OCI-LY1 (cell line): ENCODE data around the gene PIEZO1.

ENCODE experiments used
- CTCF ChIP-seq: fragments of 200-600 bp; sonication (generic), shearing (Covaris generic); IDR thresholded peaks from 2 replicates; pipeline ENCODE4 v1.5.1; 2017; ENCODE audit warnings: mild to moderate bottlenecking, antibody characterized with exemption, low read length, moderate library complexity, mixed read lengths
- EZH2 ChIP-seq: fragments of 200-600 bp; sonication (generic), shearing (Covaris generic); IDR thresholded peaks from 2 replicates; pipeline ENCODE4 v1.8.0; 2017; ENCODE audit warnings: borderline replicate concordance, mixed run types, mild to moderate bottlenecking, antibody characterized with exemption, low read length, moderate library complexity, mixed read lengths

- no peak for TF ChIP-seq CTCF
- no peak for TF ChIP-seq EZH2
These were observed 22.1 kb downstream of the PIEZO1 start for GRCh38 chr16:88762941-88763340.
